ENCODE measurements around the gene ELMO1.
A peak's percentile ranks its signal among the peaks of the same experiment; 100 is the strongest.

Gene ELMO1

DNA sequence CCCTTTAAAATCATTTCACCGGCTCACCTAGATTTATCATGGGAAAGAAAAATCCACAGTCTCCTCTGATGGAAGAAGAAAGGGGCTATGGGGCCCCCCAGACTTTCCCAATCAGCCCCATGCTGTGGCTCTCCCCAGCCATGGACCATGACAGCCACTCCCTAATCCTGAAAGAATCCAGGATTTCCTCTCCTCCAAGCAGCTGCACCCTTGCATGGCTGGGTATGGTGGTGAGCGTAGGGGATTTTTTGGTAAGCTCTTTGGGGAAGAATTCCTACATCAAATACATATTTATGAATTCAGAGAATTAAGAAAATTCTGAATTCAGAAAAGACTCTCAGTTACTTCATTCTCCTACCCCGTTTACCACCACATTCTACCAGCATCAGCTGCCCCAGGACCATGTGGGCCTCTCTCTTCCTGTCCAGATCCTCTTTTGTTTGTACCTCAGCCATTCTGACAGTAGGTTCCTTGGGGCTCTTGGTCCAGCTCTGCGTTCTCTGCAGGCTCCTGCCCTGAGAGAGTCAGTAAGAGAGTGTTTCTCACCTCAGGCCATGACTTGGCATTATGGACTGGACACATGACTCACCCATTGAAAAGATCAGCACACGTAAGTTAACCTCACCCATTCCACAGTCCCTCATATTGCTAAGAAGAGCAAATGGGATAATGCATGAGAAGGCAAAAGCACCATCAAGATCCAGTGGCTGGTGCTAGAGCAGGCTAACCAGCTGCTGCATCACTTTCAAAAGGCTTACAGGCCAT, 337.8 kb downstream of the ELMO1 start:
- DNase-seq = no peak

DNA sequence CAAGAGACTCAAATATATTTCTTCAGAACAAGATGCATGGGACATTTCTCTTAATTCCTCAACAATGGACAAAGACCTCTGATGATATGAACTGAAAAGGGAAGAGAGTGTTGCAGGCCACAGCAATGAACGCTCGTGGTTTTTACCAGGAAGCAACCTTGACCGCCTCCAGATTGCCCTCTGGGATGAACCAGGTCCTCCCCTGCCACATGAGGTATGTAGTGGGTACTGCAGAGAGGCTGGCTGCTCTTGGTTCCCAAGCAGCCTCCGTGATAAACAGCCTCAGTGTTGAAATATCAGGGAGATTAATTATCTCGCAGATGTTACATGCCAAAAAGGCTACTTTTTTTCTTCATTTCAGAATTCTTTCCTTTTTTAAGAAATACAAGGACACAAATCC, 338.8 kb downstream of the ELMO1 start:
- DNase-seq = no peak

DNA sequence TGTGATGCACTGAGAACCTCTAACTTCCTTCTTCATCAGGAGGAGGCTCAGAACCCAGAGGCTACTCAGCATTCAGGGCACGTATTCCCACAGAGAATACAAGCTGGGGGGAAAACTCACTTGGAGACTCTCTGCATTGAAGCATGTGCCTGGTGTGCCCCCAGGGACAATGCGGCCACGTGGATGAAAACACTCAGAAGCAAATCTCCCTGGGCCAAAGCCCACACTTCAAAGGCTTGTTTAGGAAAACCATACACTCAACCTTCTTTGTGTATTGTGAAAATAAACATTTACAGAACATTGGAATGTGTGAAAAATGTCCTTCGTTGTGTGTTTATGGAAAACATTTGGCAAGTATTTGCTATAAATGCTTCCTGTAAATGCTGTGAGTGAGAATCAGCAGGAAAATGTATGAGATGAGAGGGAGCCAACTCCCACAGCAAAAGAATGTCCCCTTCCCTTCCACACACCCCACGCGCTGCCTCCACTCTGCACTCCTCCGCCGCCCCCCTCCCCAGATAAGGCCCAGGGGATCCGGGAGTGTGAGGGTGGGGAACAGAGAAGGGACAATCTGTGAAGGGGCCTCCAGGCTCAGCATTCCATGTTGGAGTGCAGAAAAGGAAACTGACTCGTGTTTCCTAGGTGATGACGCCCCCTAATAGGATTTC, 339.5 kb downstream of the ELMO1 start:
- DNase-seq = no peak

DNA sequence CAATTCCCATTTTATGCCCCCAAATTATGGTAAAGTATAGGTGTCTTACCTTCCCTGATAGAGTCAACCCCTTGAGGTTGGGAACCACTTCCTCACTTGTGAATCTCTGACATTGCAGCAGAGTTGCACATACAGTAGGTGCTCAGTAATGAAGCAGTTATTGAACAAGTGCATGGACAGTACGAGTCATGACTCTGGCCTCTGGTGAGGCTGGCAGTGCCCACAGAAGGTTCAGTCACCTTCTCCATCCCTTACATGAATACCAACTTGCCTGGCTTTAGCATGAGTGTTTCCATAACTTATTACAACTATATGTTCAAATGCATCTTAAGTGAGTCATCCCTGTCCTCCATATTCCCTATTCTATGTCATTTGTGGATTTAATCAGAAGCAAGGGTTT, 340.0 kb downstream of the ELMO1 start:
- DNase-seq = peak; percentile 11

DNA sequence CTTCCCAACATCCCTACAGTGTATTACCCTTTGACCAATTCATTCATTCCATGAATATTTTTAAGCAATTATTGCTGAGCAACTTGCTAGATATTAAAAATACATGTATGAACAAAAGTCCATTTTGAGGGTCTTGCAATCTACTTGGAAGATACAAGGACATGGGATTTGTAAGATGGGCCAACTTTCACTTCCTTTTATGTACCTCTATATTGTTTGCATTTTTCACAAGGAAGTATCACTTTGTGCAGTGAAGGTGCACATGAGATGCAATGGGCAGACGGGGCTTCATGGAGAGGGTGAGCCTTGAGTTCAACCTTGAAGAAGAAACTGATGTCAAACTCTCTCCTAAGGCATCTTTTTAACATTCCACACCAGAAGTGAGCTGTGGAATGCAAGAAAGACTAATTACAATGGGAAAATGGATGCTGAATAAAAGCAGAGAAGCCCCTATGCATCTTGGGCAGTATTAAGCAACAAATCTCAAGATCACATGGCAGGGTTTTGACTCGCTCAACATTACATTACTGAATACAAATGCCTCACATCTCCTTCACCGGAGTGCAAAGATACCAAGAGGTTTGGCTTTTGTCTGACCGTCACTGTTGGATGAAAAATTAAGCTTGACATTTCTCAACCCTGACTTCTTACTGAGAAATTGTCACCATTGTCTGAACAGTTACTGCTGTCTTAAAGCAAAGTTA, 341.5 kb downstream of the ELMO1 start:
- DNase-seq = no peak

DNA sequence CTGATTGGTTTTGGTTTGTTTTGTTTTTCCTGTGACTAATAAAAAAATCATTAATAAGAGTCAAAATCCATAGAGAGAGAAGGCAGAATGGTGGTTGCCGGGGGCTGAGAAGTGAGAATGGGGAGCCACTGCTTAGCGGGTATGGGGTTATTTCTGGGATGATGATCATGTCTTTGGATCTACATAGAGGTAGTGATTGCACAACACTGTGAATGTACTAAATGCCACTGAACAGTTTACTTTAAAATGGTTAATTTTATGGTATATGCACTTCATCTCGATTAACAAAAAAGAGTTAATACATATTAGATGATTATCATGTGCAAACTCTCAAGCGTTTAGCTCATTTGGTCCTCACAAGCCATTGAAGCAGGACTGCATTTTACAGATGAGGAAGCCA, 342.9 kb downstream of the ELMO1 start:
- DNase-seq = no peak

DNA sequence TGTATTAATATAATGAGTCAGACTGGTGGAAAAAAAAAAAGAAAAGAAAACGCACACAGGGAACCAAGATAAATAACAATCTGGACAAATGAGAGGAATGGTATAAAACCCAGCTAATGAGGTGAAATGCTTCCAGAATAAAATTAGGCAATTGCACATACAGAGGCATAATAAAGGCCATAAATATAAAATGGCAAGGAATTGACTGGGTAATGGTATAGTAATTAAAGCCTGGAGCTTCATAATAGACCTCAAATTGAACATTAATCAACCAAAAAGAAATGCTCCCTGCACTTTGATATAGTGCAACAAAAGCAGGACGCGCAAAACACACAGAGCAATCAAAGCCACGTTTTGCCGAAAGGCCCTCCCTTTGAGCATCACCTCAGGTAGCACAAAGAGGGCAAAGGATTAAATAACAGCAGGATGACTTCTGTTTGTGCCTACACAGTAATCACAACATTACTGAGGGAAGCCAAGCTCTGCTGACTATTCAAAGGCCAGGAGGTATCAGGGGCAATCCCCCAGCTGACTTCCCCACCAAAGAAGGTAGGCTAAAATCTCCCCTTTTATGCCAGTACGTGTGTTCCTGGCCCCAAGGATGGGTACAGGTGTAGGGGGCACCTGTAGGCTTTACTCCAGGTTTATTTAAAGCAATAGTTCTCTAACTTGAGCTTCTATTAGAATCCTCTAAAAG, 343.7 kb downstream of the ELMO1 start:
- DNase-seq = no peak

DNA sequence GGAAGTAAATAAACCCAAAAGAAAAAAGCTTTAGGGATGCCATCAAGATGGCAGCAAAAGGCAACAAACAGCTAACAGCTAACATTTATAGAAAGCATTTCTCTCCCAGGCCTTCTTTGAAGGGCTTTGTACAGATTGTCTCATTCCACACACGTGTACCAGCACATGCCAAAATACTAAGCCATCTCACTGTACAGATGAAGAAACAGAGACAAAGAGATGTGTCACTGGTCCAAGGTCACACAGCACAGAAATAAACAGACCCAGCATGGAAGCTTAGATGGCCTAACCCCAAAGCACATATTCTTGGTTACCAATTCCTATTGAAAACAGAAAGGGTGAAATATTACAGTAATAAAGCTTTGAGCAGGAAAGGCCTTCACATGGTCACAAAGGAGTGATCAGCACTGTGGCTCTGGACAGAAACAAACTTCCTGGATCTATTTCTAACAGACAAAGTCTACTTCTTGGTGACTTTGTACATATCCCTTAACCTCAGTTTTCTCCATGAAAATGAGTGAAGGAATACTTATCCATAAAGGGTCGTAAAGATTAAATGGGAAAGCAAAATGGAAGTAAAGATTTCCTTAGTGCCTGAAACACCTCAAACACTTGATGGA, 346.0 kb downstream of the ELMO1 start:
- DNase-seq = no peak

DNA sequence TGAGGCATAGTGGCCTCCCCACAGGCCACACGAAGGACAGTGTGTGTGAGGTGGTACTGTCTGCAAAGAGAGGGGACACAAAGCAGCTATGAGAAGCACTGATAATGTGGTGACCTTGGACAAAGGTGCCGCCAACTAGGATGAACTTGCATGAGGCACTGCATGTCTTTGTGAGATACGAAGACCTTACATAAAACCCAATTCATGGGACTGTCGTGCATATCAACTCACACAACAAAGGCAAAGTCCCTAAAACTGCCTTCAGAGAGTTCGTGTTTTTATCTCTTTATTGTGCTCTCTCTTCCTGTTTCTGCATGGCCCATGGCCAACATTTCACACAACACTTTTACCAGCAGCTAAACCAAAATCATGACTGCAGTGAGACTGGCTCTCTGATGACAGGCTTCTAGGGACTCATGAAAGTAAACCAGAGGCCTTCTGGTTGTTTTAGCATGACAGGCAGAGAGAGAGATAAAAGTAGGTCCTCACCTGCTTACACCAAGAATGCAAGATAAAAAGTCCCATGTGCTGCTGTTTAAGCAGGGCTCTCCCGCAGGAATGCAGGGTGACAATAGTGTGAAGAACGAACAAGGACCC, 347.8 kb downstream of the ELMO1 start:
- DNase-seq = no peak

DNA sequence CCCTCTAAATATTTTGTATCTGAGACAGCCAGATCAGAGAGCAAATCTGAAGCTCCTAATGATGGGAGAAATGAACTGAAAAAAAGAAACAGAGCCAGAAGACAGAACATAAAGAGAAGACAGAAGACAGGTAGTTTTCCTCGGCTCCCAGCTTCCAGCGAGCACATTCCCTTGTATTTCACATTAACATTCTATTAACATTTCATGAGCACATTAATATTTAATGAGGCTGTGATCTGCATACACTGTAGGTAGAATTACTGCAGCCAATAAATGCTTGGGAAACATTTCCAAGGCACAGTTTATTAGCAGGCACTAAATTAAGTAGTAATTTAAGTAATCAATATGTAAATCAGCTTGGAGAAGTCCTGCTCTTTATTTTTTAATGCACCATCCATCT, 349.9 kb downstream of the ELMO1 start:
- no peak for DNase-seq

DNA sequence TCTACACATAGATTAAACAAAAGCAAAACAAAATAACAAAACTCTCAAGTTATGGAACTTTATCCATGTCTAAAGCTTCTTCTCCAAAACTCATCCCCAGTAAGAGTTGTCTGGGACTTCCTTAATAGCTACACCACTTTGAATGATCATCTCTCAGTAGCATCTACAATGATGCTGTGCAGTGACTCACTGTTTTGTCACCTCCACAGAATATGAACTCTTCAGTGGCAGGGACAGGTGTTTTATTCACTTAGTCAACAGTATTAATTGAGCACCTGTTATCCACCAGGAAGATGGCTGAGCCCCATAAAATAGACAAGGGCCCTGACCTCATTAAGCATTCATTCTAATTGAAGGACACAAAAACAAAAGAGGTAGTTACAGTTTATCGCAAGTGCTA, 350.7 kb downstream of the ELMO1 start:
- no peak for DNase-seq

DNA sequence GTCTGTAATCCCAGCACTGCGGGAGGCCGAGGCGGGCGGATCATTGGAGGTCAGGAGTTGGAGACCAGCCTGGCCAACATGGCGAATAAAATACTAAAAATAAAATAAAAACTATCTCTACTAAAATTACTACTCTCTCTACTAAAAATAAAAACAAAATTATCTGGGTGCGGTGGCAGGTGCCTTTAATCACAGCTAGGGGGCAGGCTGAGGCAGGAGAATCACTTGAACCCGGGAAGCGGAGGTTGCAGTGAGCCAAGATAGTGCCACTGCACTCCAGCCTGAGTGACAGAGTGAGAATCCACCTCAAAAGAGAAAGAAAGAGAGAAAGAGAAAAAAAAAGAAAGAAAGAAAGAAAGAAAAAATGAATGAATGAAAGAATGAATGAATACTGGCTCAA, 351.4 kb downstream of the ELMO1 start:
- no peak for DNase-seq

DNA sequence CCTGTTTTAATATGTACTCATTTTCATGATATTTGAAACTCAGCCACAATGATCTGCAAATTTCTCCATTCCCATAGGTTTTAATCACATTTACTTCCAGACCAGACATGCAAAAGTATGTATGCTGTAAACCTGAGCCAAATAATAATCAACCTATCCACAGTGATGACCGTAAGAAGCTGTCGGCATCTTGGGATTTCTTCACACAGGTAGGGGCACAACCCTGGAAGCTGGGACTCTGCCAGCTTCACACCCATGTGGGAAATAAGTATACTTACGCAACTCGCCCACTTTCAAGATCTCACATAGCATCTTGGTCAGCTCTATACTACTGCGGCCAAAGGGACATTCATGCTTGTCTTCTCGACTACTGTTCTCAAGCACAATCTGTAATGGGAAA, 352.3 kb downstream of the ELMO1 start:
- DNase-seq = no peak

DNA sequence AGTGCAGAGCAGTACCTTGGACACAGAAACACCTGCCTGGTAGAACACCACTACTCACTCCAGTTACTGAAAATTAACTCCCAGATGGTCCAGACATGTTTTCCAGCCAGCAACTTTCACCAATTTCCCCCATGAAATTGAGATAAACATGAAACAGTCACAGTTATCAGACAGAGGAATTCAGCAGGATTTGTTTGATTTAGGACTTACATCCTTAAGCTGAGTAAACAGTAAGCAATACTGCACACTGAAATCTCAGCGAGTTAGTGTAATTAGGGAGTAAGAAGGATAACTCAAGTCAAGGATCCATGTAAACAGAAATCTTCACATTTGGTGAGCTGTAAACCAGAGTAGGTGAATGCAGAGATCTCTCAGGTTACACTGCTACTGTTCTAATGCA, 353.5 kb downstream of the ELMO1 start:
- no peak for DNase-seq

DNA sequence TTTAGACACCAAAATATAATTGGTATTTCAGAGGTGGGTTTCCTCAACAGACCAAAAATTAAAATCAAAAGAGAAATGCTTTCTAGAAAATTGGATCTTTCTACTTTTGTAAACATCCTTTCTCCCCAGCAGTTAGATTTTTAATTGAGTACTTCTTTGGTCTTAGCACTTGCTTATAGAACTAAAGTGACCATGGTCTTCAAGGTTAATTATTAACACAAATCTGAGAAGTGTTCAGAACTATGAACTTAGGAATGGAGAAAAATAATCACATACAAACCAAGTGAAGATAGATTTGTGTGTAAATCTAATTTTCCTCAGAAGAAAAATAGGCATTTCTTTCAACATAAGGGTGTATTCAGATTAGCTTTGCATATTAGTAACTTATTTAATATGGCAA, 355.4 kb downstream of the ELMO1 start:
- no peak for DNase-seq

DNA sequence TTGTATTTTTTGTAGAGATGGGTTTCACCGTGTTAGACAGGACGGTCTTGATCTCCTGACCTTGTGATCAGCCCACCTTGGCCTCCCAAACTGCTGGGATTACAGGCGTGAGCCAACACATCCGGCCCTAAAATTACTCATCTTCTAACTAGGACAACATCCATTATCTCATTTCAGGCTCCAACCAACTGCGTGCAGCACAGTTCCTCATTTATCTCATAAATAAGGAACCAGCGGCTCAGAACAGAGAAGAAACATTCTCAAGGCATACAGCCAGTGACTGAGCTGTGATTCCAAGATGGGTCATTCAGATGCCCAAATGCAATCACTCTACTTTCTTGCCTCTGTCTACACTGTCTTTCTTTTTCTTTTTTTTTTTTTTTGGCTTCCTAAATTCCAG, 356.1 kb downstream of the ELMO1 start:
- DNase-seq = no peak

DNA sequence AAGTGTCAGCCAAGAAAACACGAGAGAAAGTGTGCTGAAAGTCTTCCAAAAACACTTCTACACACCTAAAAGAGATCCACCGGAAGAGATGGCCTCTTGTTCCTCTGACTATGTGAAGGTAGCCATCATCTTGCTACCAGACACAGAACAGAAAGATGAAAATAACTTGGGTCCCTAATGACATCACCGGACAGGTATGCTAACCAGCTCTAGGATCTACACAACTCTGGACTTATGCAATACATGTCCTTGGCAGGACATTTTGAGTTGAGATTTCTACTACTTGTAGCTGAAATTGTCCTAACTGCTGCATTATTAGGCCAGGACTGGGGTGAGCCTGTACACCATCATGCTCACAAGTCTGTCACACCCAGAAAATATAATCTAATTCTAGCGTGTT, 358.7 kb downstream of the ELMO1 start:
- DNase-seq = no peak

DNA sequence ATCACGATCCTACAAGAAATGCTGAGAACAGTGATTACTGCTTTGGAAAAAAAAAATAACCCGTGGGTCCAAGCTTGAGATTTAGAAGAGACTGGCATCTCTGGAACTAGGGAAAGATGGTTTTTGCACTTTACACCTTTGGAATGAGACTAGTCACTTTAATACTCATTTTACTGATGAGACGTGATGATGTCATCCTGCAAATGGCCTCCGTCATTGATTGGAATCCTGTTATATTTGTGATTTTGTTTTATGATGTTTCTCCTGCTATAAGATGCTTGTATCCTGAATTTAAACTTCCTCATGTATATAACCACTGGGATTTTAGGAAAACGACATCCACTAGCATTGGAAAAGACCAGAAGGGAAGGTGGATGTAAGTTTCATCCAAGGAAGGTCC, 363.1 kb downstream of the ELMO1 start:
- no peak for DNase-seq

DNA sequence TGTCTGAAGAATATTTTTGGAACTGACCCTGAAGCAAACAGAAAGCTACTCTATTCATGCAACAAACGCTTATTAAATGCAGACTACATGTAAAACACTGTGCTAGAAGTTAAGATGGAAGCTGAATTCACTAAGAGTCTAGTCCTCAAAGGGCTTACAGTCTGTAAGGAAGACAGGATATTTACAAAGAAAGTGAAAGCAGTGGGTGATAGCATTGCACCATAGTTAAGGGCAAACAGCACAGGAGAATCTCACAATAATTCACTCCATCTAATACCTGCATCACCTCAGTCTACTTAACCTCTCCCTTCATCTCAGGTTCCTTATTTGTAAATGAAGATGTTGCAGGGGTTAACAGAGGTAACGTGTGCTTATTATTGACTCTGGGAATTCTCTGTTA, 364.4 kb downstream of the ELMO1 start:
- DNase-seq = no peak

DNA sequence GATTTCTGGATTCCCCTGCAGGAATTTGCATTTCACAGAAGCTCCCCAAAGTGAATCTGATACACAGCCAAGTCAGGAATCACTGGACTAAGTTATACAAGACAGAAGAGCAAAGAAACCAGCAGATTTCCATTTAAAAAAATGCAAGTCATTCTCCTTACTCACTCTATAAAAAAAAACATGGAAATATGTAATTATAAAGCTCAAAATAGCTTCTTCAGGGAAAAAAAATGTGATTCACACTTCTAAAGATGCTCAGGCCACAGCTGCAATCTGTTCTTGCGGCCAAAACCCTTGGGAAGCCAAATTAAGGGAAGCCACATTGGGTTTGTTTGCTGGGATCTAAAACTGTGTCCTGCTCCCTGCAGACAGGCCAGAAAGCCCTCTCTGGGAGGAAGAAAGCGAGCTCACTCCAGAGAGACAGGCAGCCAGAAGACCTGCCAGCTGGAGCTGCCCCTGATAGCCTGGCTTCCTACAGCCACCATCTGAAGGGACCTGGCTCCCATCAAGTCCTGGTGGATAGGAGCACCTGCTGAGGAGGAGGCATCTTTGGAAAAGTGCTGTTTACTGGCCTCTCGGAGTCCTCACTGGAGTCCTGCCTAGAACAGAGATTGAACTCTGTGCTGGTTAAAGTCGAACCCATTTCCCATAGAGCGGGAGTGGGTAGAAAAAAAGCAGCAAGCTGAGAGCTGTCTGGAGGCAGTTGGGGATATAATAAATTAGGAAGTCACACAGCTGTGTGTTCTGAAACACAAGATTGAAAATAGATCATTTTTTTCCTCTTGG, 365.2 kb downstream of the ELMO1 start:
- no peak for DNase-seq

DNA sequence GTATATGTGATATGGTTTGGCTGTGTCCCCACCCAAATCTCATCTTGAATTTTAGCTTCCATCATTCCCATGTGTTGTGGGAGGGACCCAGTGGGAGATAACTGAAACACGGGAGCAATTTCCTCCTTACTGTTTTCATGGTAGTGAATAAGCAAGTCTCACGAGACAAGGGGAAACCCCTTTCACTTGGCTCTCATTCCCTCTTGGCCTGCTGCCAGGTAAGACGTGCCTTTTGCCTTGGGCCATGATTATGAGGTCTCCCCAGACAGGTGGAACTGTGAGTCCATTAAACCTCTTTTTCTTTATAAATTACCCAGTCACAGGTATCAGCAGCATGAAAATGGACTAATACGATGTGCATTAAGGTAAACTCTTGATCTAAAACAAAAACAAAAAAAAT, 367.2 kb downstream of the ELMO1 start:
- peak; percentile 57 for DNase-seq

DNA sequence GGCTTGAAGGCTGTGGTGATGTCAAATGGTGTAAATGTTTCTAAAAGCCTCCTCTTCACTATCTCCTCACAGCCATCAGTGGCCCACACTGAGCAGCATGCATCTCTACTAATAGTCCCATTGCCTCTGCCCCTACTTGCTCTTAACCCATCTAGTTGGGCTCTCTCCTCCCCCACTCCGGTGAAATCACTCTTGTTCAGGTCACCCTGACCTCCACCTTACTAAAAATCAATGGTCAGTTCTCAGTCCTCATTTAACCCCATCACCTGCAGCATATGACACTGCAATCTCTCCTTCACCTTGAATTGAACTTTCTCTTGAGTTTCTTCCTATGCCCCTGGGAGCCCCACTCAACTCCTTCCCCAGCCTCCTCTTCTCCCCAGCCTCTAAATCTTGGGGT, 369.2 kb downstream of the ELMO1 start:
- DNase-seq = no peak
